ENCODE measurements around the gene ZNF3.

ZNF3 gene

DNA sequence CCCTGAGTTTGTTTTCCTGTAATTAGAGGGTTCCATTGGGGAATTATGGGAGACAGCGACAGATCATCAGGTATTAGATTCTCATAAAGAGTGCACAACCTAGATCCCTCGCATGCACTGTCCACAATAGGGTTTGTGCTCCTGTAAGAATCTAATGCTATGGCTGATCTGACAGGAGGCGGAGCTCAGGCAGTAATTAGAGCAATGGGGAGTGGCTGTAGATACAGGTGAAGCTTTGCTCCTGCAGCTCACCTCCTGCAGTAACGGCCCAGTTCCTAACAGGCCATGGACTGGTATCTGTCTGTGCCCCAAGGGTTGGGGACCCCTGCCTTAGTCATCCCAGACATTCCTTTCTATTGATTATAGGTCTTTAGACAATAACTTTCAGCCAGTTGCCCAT, 32.8 kb downstream of the ZNF3 start:
- peak; percentile 16 for DNase-seq

DNA sequence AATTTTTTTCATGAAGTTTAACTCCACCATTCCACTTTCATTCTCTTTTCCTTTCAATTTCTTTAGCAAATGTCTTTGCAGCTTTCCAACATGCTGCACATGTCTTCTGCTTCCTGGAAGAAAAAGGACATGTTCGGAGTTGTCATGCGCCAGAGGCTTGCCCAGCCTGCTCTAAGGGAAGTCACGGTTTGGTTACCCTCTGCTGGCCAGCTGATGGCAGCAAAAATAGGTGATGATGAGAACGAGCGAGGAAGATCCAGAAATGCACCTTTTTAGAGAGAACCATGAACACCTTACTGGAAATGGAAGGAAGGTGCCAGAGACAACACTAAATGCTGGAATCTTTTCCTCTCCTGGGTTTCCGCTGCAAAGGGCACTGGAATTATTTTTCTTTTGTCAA, 36.8 kb downstream of the ZNF3 start:
- DNase-seq = no peak

DNA sequence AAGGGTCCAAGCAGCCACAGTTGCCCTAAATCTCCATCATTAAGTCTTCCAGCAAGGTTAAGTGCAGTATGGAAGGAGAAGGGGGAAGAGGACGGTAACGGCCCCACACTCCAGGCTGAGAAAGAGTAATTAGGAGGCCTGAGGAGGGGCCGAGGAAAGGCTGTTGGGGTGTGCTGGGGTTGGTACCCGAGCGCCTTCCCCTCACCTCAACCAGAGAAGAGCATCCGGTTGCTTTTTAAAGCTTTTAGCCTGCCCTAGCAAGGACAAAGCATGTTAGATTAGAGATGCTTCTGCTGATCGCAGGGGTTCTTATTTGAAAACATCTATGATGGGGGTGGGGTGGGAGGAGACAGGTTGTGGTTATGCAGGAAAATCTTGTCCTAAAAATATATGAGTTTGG, 40.9 kb downstream of the ZNF3 start:
- DNase-seq = no peak

DNA sequence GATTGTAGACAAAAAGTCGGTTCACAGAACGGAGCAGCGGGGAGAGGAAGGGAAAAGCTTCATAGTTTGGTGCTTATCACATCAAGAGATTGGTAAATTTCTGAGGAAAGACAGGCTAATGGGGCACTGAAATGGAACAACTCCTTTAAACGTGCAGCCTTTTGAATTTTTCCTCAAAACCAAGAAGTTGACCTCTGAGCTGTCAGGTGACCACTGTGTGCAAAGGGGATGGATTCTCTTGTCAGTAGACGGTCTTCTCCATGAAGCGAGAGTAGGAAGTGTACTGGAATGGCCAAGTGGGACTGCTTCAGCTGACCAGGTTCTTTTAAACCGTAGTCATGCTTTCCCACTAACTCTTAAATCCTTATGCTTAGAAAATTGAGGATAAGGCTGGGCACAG, 43.2 kb downstream of the ZNF3 start:
- no peak for DNase-seq

DNA sequence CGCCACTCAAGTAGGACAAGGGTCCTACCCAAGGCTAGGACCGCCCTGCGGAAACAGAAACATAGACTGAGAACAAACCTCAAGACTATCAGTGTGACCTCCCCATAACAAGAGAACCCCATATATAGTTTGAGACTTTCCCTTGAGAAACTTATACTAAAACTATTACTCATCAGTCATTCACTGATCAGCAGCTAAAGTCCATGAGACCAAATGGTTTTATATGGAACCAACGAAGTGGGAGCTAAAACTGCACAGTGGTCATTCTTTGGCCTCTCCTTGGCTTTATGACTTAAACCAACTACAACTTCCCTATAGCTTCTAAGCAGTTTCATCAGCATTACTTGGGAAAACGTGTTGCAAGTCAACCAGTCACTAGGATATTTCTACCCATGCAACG, 45.6 kb downstream of the ZNF3 start:
- no peak for DNase-seq

DNA sequence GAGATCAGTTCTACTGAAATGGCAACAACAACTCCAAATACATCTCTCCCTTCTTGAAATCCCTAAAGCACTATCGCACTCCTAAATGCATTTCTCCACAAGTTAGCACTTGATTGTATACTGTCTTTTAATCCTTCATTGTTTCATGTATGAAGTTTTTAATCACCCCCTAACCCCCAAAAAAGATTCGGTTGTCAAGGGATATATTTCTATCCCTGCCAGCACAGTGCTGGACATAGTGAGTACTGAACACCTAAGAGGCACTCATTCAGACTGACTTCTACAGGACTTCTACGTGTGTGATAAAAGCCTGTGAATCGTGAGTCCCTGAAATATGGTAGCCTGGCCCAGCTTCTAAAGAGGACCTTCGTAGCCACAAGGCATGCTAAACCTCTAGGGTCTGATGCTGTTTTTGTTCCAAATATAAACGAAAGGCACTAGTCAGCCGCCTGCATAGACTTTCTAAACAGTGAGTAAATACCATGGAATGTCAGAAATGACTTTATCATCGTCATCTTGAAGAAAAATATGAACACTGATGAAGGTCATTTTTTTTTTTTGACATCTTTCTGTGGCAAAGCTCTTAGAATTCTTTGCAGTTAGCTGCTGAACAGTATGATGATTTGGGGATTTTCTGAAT, 46.5 kb downstream of the ZNF3 start:
- DNase-seq = no peak

DNA sequence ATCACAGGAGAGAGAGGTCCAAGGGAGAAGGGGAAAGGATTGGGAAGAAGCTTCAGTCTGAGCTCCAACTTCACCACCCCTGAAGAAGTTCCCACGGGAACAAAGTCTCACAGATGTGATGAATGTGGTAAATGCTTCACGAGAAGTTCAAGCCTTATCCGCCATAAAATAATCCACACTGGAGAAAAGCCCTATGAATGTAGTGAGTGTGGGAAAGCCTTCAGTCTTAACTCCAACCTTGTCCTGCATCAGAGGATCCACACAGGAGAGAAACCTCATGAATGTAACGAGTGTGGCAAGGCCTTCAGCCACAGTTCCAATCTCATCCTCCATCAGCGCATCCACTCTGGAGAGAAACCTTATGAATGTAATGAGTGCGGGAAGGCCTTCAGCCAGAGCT, 48.0 kb downstream of the ZNF3 start:
- no peak for DNase-seq

DNA sequence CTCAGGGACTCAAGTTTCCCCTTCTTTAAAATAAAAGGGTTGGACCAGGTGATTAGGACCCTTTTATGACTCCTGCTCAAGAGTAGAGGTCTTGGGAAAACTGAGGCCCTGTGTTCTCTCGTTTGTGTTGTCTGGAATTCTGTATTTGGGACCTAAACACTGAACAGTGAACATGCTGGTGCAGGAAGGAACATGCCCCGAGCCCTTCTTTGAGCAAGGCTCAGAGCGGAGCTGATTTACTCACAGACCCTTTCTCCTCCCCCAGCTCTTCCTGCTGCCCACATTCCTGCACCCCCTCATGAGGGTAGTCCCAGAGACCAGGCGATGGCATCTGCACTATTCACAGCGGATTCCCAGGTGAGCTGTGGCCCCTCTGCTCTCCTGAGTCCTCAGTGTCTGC, 51.9 kb downstream of the ZNF3 start:
- no peak for DNase-seq

DNA sequence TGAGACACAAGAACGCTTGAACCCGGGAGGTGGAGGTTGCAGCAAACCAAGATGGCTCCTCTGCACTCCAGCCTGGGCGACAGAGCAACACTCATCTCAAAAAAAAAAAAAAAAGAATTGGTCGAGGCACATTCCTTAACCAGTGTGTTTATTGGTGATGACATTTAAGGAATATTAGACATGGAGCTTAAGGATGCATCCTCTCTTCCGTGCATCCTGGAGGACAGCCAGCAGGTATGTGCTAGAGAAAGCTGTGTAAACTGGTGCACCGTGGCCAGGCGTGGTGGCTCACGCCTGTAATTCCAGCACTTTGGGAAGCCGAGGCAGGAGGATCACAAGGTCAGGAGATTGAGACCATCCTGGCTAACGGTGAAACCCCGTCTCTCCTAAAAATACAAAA, 54.3 kb downstream of the ZNF3 start:
- no peak for DNase-seq

DNA sequence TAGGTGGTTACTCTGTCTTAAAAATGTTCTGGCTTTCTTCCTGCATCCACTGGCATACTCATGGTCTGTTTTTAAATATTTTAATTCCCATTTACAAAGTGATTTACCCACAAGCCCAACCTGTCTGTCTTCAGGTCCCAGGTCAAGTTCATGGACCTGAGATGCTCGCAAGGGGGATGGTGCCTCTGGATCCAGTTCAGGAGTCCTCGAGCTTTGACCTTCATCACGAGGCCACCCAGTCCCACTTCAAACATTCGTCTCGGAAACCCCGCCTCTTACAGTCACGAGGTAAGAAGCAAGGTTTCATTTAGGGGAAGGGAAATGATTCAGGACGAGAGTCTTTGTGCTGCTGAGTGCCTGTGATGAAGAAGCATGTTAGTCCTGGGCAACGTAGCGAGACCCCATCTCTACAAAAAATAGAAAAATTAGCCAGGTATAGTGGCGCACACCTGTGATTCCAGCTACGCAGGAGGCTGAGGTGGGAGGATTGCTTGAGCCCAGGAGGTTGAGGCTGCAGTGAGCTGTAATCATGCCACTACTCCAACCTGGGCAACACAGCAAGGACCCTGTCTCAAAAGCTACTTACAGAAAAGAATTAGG, 57.4 kb downstream of the ZNF3 start:
- no peak for DNase-seq

DNA sequence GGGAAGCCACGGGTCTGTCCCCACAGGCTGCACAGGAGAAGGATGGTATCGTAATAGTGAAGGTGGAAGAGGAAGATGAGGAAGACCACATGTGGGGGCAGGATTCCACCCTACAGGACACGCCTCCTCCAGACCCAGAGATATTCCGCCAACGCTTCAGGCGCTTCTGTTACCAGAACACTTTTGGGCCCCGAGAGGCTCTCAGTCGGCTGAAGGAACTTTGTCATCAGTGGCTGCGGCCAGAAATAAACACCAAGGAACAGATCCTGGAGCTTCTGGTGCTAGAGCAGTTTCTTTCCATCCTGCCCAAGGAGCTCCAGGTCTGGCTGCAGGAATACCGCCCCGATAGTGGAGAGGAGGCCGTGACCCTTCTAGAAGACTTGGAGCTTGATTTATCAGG, 58.0 kb downstream of the ZNF3 start:
- no peak for DNase-seq

DNA sequence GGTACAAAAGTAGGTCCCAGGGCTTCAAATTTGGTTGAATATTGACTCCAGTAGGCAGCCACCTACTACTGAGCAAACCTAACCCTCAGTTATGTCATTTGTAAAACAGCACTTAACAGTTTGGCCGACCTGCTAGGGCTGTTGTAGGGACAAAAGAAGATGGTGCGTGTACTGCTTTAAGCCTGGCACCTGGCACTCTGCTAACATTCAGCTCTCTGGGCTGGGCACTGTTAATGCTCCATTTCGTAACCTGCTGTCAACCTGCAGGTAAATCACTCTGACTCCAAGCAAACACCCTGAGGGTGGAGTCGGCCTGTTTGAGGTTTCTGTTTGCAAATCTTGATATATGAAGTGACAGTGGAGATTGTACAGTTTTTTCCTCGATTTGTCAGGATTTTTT, 58.9 kb downstream of the ZNF3 start:
- no peak for DNase-seq

DNA sequence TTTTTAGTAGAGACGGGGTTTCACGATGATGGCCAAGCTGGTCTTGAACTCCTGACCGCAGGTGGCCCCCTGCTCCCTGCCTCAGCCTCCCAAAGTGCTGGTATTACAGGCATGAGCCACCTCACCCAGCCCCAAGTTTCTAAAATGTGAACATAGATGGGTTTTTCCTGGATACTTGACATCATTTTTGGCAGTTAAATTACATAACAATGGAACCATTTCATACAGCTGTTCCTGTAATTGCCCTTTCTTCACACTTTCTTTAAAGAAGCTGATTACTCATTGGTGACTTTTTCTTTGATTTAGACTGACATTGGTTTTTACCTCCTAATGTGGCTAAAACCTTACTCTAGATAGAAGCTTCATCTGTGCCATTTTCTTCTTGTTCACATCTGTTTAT, 60.2 kb downstream of the ZNF3 start:
- DNase-seq = no peak

Measured in NCI-H510A treated with DMSO at 0.1 percent for 48 hours (cell line).